HG03439 (cell line): ENCODE measurements around the gene CRY2.
A peak's percentile ranks its signal among the peaks of the same experiment; 100 is the strongest.

ENCODE experiments used
- ATAC-seq: cut with Tn5 transposase; IDR thresholded peaks from one replicate; pipeline ENCODE4 v1.9.1; 2021; ENCODE audit warnings: mild to moderate bottlenecking, moderate library complexity; ENCODE audit not compliant: unreplicated experiment

CRY2 gene

DNA sequence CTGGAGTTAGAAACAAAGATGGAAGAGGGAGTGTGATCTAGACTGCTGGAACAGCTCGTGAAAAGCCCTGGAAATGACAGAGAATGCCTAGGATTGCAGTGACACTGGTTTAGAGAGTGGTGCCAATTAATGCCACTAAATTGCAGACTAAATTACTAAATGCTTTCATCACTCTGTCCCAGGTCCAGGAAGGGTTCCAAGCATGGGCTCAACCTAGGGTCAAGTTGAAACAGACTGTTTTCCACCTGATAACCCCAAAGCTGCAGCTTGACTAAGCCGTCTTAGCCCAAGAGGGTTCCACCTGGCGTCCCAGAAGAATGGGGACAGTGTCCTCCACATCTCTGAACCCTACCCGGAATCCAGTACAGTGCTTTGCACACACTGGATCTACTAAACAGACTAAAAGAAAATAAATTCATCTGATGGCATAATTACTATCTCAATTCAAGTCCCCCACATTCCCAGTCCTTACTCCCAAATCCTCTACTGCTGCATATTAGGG lies 1.1 kb upstream of the CRY2 start:
- no peak for ATAC-seq

DNA sequence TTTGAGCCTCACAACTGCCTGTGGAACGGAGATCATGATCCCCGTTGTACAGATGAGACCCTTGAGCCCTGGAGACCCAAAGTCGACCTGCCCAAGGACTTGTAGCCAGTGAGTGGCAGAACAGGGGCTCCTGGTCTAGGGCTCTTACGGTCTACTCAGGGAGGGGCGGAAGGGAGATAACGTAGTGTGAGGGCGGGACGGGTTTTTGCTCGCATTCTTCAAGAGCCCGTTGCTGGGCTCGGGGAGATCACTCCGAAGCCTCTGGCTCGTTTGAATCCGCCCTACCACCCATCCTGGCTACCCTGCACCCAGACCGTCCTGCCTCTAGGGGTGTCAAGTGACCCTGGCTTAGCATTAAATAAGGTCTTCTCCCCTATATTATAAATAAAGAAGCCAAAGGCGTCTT lies 639 bp downstream of the CRY2 start:
- ATAC-seq, result peak; percentile 5

DNA sequence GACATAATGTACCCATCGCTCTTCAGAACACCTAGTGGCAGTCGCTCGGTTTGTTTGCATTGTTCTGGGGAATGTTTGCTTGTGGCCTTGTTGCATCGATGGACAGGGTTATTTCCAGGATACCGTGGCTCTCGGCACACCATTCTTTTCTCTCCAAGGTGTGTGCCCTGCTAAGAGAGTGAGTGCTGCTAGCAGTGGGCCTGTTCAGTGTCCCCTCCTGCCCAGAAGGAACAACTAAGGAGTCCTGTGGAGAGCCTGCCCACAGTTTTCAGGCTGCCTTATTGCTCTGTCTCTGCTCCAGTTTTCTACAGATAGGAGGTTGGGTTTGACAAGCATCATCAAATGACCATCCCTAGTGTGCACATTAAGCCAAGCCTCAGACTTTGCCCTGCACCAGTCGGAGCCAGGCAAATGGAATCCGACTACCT lies 1.4 kb downstream of the CRY2 start:
- no peak for ATAC-seq

DNA sequence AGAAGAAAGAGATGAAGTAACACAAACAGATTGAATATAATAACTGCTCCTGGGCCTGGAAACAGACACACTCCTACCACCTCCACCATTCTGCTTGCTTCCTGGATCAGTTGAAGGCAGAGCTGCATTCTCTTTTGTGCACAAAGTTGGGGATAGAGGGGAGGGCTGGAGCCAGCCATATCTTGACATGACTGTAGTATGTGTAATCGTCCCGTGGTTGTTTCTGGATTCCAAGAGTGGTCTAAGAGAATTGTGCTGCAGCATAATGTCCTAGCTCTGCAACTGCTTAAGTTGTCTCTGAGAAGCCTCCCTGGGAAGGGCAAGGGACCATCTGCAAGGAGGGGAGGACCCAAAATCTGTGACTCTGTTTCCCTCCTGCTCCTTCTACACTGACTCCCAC lies 3.2 kb downstream of the CRY2 start:
- ATAC-seq, result no peak

DNA sequence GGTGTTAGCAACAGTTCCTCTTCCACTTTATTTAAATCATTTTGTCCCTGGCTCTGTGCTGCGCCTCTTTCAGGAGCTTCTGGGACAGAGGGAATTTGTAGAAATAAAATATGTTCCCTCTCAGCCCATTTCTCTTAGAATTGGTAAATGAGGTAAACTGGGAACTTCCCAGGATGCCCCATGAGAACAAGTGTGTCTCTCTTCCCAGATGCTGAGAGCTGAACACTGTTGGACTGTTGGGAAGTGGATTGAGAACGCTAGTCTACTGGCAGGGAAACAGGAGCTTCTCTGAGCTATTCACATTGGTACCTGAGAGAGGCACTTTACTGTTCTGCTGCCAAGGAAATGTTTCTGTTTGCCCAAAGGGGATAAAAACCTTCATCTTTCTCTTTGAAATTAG lies 4.0 kb downstream of the CRY2 start:
- ATAC-seq, result no peak

DNA sequence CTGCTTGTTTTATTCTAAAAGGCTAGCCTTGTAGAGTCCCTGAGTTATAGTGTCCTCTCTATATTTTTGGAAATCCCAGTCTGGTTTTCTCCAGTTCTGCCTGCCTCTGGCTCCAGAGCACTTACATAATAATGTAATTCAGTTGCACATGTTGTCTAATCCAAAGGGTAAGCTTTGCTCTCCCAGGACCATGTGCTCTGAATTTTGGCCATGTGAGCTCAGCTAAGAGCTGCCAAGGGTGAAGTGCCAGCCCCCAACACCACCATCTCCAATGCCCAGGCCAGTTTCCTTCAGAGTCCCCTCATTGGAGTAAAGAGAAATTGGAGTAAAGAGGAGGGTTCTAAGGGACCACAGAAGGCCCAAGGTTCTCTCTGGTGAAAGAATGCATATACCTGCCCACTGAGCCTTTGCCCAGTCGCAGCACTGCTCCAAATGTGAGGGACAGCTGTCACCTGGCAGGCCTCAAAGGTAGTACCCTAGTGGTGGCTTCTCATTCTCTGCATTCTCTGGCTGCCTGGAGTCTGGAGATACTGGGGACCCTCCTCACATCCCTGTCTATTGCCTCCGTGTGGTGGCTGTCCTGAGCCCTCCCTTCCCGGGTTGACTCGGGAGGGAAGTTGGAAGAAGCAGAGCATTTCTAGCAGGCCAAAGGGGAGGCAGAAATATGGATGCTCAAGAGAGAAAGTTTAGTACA lies 4.9 kb downstream of the CRY2 start:
- ATAC-seq, result no peak

DNA sequence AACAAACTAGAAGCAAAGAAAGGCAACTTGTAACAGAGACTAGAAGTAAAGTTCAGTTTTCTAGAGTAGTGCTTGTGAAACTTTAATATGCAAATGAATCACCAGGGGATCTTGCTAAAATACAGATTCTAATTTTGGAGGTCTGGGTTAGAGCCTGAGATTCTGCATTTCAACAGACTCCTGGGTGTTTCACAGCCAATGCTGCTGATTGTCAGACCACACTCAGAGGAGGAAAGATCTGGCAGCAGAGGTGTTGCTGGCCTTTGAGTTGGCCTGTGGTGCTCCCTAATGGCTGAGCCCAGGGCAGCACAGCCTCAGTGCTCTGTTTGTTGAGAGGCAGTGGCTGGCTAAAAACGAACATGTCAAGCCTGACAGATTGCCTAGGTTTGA lies 5.4 kb downstream of the CRY2 start:
- peak; percentile 43 for ATAC-seq

DNA sequence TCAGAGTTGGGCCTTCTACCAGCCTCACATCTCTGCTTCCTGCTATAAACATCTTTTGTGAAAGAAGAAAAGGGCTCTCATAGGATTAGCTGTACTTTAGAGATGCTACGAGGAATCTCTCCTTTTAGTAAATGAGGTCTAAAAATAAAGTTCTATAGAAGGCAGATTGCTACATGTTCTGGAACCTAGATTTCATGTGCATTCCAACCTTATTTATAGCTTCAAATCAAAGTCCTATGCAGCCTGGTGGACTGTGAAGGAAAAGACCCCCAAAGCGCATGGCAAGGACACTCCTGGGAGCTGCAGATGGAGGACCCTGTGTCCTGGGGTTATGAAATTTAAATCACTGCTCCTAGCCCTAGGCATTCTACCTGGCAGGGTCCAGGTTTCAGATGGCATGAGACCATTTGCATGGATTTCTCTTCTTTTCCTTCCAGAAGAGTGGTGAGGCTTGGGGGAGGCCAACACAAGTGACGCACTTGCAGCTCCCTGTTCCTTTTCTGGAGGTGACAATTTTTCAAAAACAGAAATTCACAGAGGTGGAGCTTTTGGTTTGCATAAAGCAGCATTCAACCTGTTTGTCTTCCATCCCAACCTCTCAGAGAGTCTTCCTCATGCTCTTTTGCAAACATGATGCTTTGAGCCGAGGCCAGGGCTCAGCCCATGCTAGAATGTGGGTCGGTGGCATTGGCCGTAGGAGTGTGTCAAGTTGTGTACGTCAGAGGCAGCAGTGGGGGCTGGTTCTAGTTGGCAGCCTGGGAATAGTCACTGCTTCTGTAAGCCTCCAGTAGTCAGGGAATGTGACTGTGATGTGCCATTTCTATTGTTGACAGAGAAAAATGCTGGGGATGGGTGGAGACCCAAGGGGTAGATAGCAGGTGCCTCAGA lies 6.3 kb downstream of the CRY2 start:
- no peak for ATAC-seq

DNA sequence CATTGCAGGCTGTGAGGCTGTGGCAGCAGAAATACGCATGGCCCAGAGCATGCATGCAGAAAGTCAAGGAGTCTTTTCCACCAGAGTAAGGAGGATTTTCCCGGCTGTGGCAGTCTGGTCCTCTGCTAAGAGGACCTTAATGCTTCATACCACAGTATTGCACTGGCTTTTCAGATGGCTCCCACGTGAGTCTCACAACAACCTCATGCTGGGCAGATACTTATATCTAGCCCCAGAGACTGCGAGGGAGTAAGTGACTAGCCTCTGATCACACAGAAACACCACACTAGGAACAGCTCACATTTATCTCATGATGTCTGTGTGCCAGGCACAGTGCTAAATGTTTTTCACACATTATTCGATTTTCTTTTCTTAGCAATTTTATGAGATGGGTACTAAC lies 8.0 kb downstream of the CRY2 start:
- ATAC-seq, result no peak

DNA sequence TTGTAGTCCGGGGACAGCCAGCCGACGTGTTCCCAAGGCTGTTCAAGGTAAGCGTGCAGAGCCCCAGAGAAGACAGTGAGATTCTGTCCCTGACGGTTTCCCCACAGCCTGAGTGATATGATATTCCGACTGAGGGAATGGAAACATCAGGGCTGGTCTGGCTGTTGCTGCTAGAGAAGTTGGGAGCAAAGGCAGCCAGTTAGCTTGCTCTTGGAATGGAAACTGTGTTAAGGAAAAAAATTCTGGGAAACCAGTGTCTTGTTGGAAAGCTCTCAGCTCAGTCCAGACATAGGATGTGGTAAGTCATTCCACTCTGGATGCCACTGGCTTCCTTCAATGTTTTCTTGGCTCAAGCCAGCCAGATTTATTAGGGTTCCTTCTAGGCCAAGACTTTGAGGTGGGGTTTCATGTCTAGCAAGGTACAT lies 8.8 kb downstream of the CRY2 start:
- ATAC-seq, result no peak

DNA sequence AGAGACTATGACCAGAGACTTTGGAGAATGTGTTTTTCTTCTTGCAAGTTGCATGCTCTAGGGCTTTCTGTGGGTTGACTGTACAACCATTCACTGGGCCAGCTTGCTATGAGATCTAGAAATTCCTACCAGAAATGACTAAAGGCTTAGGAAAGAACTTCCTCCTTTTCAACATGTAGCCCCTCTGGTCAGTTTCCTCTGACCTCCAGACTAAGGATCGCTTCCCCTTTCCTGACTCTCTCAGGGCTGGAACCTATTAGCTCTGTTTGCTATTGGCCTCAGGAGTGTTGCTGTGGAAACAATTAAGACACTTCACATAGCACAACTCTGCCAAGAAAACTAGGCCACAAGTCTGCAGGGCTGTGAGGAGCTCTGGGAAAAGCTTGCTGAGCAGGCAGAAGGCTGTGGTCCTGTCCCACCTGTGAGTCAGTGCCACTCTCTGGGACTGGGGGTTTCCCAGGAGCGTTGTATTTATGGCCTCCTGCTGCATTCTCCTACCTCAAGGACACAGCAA lies 10.7 kb downstream of the CRY2 start:
- no peak for ATAC-seq

DNA sequence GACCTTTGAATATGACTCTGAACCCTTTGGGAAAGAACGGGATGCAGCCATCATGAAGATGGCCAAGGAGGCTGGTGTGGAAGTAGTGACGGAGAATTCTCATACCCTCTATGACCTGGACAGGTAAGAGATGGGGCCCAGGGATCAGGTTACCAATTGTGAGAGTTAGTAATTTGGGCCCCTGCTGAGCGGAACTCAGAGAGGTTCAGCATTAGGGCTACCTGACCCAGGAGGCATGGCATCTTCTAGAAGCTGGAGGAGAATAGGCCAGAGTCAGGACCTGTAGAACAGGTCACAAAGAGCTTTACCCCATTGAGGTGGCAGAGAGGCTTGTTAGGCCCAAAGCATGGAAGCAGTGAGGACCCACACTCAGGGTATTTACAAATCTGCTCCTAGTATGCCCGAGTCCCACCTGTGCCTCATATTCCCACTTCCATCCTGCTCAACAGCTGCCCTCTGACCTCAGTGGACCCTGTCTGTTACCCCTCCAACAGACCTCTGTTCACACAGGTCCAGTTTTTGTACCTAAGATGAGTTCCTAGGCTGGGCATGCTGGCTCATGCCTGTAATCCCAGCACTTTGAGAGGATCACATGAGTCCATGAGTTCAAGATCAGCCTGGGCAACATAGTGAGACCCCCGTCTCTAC lies 11.6 kb downstream of the CRY2 start:
- no peak for ATAC-seq

DNA sequence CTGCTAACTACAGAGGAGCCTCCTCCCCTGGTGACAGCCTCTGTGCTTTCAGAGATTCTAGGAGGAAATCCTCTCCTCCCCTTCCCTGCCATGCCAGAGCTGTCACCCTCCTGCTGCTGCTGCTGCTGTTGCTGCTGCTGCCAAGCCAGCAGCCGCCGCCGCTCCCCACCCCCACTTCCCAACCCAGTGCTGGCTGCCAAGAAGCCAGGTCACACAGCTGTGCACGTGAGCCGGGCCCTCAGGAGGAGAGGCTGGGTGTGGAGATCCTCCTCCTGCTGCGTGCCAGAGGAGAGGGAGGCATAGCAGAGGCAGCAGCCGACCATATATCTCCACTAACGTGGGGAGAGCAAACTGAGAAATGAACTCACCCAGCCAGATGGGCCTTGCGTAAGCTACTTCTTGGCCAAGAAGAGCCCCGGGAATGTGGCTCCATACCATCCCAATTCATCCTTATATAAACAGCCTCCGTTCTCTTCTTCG lies 12.4 kb downstream of the CRY2 start:
- ATAC-seq, result no peak

DNA sequence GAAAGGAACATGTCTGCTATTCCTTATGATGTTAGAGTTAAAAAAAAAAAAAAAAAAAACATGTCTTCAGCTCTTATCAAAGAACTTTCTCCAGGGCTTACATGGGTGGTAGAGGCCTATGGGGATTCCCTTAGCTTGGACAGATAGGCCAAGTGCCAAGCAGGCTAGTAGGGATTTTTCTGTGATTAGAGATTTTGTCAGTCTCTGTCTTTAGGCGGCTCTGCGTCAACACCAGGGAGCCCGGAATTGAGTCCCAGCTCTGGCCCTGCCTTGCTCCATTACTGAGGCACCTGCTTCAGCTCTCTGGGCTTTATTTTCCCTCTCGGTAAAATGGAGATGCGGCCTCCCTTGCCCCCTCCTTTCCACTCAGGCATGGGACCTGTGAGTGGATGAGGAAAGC lies 13.1 kb downstream of the CRY2 start:
- ATAC-seq, result no peak

DNA sequence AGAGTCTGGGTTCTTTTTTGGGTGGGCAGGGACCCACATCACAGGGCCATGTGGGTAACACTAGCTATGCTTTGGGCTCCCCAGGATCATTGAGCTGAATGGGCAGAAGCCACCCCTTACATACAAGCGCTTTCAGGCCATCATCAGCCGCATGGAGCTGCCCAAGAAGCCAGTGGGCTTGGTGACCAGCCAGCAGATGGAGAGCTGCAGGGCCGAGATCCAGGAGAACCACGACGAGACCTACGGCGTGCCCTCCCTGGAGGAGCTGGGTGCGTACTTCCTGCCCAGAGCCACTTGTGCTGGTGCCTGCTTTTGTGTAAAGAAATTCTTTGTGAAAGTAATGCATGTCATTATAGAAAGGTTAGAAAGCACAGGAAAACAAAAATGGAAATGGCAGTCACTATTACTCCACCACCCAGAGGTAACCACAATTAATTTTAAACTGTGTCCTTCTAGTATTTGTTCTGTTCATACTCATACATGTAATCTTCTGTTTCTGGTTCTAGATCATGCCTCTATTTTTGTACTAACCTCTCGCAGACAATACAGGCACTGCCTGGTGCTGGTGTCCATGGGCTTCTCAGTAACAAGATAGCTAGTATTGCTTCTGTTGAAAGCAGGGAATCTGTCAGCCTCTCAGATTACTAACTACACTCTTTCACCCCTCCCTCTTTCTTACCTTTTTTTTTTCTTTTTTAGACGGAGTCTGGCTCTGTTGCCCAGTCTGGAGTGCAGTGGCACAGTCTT lies 13.7 kb downstream of the CRY2 start:
- ATAC-seq, result no peak

DNA sequence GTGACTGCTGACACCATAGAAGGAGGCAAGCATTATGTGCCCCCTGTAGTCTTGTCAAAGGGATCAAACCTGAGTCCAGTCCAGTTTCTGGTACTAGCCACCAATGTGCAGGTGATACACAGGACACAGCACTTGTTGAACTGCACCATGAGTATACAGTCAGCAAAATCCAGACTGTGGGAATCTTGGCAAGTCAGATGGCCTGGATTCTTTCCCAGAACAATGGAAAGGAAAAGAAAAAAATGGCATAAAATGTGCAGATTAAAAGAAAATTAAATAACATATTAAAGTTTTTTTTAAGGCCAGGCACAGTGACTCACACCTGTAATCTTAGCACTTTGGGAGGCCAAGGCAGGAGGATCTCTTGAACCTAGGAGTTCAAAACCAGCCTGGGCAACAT lies 16.8 kb downstream of the CRY2 start:
- no peak for ATAC-seq

DNA sequence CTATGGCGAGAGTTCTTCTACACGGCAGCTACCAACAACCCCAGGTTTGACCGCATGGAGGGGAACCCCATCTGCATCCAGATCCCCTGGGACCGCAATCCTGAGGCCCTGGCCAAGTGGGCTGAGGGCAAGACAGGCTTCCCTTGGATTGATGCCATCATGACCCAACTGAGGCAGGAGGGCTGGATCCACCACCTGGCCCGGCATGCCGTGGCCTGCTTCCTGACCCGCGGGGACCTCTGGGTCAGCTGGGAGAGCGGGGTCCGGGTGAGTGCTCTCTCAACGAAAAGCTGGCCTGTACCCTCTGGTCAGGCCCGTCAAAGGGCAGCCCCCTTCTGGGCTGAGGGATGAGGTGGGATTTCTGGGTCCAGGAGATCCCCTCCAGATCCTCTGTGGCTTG lies 22.3 kb downstream of the CRY2 start:
- no peak for ATAC-seq

DNA sequence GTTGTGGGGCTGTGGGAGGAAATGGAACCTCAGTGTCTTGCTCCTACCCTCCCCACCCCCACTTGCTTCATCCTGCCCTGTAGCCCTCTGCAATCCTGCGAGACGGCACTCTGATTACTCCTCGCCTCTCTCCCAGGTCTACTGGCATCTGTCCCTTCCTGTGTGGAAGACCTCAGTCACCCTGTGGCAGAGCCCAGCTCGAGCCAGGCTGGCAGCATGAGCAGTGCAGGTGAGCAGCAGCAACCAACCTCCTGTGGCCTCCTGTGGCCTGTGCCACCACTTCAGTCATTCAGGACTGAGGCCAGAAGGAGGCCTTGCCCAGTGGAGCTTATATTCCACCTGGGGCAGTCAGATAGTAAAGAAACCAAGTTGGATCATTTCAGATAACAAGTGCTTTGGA lies 23.4 kb downstream of the CRY2 start:
- ATAC-seq, result no peak

DNA sequence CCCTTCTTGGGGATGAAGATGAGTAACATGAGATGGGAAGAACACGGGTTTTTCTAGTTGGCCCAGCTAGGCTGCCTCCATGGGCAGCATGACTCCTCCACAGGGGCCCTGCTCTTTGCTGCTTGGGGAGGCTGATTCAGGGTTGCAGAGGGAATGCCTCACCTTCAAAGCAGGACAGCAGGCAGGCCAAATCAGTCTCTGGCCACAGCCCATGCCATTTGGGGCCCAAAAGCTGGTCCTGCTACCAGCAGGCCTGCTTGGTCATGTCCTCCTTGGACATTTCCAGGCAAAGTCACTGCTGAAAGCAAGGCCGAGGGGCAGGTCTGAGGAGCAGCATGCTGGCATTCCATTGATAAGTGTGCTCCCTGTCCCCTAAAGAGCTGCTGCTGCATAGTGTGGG lies 24.4 kb downstream of the CRY2 start:
- no peak for ATAC-seq

DNA sequence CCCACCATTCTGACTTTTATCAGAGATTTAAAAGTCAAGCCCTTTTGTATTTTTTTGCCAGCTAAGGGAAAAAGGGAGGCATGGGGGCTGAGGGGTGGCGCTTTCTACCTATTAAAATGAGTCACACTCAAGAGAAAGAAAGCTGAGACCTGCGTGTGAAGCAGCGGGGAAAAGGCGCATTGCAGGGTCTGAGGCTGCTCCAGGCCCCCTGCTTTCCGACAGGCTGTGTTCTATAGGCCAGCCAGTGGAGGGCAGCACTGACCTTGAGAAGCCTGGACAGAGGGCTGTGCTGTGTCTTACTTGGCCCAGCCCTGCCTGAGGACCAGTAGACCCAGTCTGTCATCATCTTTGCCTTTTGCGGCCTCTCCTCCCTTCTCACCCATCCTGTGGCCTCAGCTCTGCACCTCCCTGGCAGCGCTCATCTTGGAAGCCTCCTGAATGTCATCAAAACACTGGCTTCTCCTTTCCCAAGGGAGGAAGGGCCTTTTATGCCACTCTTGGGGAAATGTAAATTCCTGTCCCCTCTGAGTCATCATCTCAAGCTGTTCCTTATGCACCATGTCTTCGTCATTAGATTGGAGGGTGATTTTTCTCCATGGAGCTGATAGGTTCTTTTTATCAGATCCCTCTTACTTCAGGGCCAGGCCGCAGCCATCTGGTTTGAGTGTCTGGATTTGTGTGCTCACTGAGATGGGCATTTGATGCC lies 25.5 kb downstream of the CRY2 start:
- ATAC-seq, result no peak
